Lower leg skin (tissue), 4 donors: ENCODE results near the gene ANK3. TPM values are rescaled to one million over a fixed set of nuclear protein-coding genes. Genes with fewer than 3 reads are reported as not detected.

Experiments
- DNase-seq, 2 donors: peaks; one replicate each; pipeline ENCODE4 v3.0.0-alpha.2; 2019; ENCODE audit warnings: low spot score in 2 of 2
- H3K4me3 ChIP-seq: fragments of 200-600 bp; sonication (generic); 2 replicates; pipeline ENCODE4 v1.5.1; 2017; ENCODE audit warnings: mild to moderate bottlenecking, low read depth; ENCODE audit not compliant: poor library complexity, severe bottlenecking
- POLR2A ChIP-seq, 2 donors: fragments of 450-650 bp; IDR thresholded peaks; one replicate each; pipeline ENCODE4 v1.6.1; 2016 to 2017; ENCODE audit warnings: antibody characterized with exemption in 2 of 2, mild to moderate bottlenecking in 1 of 2, moderate library complexity in 1 of 2
- WGBS, 2 donors: methylation state at CpG; one replicate each; pipeline ENCODE4 v1.1.5; 2018; 5-methylcytosine and 5-hydroxymethylcytosine counted together
- intact Hi-C: fragments of 100-400 bp; cut with DNase I; formaldehyde crosslinking; loops from one replicate; pipeline ENCODE4 v1.15.0; 2023; ENCODE audit warnings: low total_unique reads
- total RNA-seq, 4 donors: library from RNA; depleted of rRNA; stranded (reverse); fragments of >200 nt; gene quantifications; one replicate each; pipeline ENCODE4 v1.1.0, GENCODE V29; 2016
- TF ChIP-seq, protein P1 (sequence below), 3 donors: fragments of 450-650 bp; IDR thresholded peaks; one replicate each; pipeline ENCODE4 v1.5.1; 2016; ENCODE audit warnings: antibody characterized with exemption in 3 of 3, mild to moderate bottlenecking in 3 of 3, moderate library complexity in 2 of 3

ANK3 gene
- total RNA-seq, 4 donors from 2014 or later: 76.2 to 107 (median 91.5) TPM

DNA sequence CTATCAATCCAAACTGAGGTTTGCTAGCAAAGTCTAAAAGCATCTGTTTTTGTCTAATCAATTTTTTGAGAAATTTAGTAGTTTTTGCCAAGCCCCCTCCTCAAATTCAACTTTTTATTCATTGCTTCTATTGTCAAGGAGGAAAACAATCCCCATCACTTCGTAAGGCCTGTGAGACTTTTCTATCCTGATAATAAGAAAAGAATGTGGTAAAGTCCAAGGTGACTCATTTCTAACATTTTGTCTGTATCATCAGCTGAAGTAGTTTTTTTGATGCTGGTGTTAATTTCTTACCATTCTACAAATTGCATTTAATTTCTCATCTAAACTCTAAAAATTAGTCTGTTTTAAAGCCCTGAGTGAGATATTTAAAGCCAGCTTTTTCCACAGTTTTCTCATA is 11.7 kb downstream of the ANK3 start:
- DNase-seq: no peak
- 75 to 81% methylated on average over 1 of the region's 1 CpG for WGBS, 2 donors
- H3K4me3 ChIP-seq: no peak overlapping the region
- intact Hi-C loops: no loop called here
- no peak for TF ChIP-seq POLR2A (IDR thresholded peaks at IDR 0.05)
- TF ChIP-seq, protein P1, sequence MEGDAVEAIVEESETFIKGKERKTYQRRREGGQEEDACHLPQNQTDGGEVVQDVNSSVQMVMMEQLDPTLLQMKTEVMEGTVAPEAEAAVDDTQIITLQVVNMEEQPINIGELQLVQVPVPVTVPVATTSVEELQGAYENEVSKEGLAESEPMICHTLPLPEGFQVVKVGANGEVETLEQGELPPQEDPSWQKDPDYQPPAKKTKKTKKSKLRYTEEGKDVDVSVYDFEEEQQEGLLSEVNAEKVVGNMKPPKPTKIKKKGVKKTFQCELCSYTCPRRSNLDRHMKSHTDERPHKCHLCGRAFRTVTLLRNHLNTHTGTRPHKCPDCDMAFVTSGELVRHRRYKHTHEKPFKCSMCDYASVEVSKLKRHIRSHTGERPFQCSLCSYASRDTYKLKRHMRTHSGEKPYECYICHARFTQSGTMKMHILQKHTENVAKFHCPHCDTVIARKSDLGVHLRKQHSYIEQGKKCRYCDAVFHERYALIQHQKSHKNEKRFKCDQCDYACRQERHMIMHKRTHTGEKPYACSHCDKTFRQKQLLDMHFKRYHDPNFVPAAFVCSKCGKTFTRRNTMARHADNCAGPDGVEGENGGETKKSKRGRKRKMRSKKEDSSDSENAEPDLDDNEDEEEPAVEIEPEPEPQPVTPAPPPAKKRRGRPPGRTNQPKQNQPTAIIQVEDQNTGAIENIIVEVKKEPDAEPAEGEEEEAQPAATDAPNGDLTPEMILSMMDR (IDR thresholded peaks at IDR 0.05): no peak

DNA sequence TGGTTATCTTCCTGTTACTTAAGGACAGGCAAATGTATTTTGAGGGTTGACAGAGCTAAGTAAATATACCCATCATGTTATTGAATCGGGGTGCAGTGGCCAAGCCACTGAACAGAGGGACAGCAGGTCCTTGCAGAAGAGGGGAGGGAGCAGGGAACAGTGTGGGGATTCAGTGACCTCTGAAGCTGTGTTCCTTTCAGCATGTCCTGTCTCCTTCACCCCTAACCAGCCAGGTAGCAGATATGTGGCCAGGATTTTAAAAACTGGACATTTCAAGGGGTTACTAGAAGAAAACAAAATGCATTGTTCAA is 12.7 kb downstream of the ANK3 start:
- intact Hi-C loops: no loop called here
- 58 to 75% methylated on average over 1 of the region's 1 CpG for whole genome bisulfite sequencing, 2 donors
- H3K4me3 ChIP-seq: no peak overlapping the region
- no peak for DNase-seq
- no peak for TF ChIP-seq POLR2A (IDR thresholded peaks at IDR 0.05)
- TF ChIP-seq, protein P1 (IDR thresholded peaks at IDR 0.05): no peak

DNA sequence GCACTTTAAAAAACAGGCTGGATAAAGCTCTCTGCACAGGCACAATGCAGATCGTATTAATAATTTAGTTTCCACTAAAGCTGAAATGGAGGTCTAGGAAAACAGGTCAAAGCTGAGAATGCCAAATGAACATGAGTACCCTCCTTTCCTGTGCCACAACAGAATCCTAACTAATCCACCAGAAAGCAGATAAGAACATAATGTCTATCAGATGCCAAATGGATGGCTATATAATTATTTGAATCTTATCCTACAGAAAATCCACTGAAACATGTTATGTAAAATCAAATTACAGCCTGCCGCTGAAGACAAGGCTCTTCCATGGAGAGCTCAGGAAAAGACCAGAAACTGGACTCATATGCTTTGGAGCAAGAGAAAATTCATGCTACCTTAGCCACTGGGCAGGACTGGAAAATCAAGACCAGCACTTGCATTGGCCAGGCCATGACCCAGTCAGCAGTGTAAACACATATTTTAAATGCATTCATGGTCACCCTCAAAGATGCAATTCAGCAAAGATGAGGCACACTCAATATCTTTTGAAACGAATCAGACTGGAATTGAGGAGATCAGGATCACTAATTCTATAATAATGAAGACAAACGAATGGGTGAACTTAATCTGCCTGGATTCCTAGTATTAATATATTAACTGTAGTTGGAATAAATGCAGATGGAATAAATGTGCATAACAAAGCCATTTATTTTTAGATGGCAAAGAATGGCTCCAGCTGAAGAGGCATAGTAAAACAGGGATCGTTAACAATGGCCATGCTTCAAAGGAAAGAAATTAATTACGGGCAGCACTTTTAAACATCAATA is 13.2 kb downstream of the ANK3 start:
- H3K4me3 ChIP-seq: no peak overlapping the region
- DNase-seq: no peak
- TF ChIP-seq POLR2A (IDR thresholded peaks at IDR 0.05): no peak
- TF ChIP-seq, protein P1 (IDR thresholded peaks at IDR 0.05): no peak
- intact Hi-C loops: no loop called here
- 84 to 86% methylated on average over 6 of the region's 6 CpGs for WGBS, 2 donors

DNA sequence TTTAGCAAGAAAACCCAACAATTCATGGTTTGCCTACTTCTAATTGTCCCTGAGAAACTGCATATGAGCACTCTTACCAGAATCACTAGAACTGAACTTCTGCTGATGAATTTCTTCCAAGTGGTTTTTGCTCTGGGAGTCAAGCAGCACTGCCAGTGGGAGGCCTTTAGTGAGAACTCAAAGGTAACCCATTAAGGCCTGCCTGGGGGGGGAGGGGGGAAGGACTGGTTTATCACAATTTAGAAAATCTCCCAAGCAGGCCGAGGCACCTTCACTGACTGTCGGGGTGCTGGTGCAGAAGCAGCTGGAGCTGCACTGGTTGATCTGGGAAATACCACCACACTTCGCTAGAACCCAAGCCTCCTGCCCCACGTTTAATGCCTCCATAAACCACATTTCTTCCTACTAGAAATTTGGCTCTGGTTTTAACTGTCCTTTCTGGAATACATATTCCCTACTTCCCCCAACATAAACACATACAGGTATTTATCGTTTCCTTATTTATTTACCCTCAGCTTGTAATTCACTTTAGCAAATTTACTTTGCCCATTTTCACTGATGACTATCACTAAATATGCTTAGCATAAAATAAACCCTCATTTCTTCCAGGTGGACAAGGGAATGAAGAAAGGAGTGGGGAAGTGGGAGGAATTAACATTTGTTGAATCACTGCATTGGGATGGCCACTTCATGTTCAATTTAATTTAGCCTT is 14.2 kb downstream of the ANK3 start:
- TF ChIP-seq, protein P1 (IDR thresholded peaks at IDR 0.05): no peak
- TF ChIP-seq POLR2A (IDR thresholded peaks at IDR 0.05): no peak
- intact Hi-C loops: no loop called here
- no peak overlapping the region for H3K4me3 ChIP-seq
- no peak for DNase-seq
- 94% methylated on average over 5 of the region's 5 CpGs for whole genome bisulfite sequencing, 2 donors

DNA sequence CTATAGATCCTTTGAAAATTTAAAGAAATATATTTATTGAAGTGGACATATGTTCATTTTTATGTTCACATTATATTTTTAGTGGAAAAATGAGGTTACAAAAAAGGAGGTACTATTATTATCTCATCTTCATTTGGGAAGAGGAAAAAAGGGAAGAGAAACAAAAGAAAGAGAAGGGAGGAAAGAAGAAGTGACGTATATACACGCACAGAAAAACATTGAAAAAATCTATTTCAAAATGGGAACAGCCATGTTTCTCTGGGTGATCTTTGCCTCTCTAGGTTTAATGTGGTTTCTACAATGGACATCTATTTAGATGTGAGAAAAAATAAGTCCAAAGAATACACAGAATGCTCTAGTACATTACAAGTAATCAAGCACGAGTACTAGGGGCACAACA is 14.8 kb downstream of the ANK3 start:
- DNase-seq: no peak
- intact Hi-C loops: no loop called here
- H3K4me3 ChIP-seq: no peak overlapping the region
- whole genome bisulfite sequencing, 2 donors: 87 to 92% methylated on average over 3 of the region's 3 CpGs
- no peak for TF ChIP-seq POLR2A (IDR thresholded peaks at IDR 0.05)
- TF ChIP-seq, protein P1 (IDR thresholded peaks at IDR 0.05): no peak
